ENCODE measurements around the gene C2CD4C.
"Not testable (repeated sequence)": the region's sequence is repeated elsewhere in the genome, so short reads cannot be mapped to it uniquely, and the experiment has no call there.

Gene C2CD4C

GRCh38 chr19:438416-438958 lies 29.5 kb upstream of the C2CD4C start:
- no peak for DNase-seq (ENCODE audit: low read depth in 2 of 2)

- no peak for DNase-seq (ENCODE audit: low read depth in 2 of 2)
Measured at GRCh38 chr19:437041-437440, 28.1 kb upstream of the C2CD4C start.

DNA sequence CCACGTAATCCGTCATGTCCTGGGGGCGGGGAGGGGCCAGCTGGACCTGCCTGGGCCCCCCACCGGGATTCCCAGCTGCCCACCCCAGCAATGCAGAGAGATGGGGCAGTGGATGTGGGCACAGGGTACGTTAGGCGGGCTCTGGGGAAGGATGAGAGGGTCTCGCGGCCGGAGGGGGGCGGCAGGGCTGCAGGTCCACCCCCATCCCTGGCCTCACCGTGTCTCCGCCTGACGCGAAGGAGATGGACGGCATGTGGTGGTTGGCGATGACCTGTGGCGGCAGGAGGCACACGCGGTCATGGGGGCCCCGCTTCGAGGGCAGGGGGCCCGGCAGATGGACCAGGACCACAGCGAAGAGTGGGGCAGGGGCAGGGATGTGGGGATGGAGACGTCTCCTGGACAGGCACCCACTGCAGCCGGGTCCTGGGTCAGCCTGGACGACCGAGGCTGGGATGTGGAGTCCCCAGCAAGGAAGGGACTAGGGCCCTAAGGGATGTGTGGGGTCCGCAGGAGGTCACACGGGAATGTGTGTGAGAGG lies 27.5 kb upstream of the C2CD4C start:
- no peak for DNase-seq (ENCODE audit: low read depth in 2 of 2)

GRCh38 chr19:435707-436412 lies 26.9 kb upstream of the C2CD4C start:
- DNase-seq (ENCODE audit: low read depth in 2 of 2), result no peak

DNA sequence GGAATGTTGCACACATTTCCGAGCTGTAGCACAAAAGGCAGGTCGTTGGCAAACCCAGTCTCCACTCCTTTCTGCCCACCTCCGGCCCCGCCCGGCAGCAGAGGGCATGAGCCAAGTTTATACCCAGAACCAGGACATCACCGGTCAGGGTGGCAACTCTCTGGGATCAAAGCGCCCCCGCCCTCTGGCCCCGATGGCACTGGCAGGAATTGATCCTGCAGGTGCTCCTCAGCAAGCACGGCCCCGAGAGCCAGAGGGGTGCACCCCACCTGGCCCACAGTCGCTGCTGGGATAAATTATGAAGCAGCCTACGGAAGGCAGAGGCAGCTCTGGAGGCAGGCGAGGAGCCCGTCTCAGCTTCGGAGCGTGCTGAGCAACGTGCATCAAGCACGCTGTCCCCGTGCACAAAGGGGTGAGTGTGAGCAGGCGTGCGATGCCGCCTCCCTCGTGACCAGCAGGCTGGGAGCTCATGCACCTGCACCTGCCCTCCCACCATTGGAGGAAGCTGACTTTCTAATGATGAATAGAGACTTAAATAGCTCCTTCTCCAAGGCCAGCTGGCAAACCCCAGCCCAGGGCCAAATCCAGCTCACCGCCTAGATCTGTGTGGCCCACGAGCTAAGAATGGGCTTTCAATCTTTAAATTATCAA lies 26.2 kb upstream of the C2CD4C start:
- no peak for DNase-seq (ENCODE audit: low read depth in 2 of 2)

DNA sequence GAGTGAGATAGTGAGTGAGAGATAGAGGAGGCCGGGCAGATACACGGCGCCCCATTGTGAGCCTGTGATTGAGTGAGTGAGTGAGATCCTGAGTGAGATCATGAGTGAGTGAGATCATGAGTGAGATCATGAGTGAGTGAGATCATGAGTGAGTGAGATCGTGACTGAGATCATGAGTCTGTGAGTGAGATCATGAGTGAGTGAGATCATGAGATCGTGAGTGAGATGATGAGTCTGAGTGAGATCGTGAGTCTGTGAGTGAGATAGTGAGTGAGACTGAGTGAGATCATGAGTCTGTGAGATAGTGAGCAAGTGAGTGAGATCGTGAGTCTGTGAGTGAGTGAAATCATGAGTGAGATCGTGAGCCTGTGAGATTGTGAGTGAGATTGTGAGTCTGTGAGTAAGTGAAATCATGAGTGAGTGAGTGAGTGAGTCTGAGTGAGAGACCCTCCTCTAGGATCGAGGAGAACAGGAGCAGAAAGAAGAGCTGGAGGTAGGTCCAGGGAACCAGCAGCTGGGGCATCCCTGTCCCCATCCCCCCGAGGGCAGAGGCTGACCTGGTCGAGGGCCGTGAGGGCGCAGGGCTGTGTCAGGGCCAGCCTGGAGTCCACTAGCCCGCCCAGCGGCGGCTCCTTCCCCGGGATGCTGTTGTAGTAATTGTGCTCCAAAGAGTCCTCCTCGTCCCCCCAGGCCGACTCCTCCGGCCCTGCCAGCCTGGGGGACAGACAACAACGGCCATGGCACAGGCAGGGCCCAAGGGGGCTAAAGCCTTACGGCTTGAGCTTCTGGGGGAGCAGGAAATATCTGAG lies 25.4 kb upstream of the C2CD4C start:
- DNase-seq (ENCODE audit: low read depth in 2 of 2), result no peak

GRCh38 chr19:430701-431100 lies 21.8 kb upstream of the C2CD4C start:
- DNase-seq (ENCODE audit: low read depth in 2 of 2), result no peak

DNA sequence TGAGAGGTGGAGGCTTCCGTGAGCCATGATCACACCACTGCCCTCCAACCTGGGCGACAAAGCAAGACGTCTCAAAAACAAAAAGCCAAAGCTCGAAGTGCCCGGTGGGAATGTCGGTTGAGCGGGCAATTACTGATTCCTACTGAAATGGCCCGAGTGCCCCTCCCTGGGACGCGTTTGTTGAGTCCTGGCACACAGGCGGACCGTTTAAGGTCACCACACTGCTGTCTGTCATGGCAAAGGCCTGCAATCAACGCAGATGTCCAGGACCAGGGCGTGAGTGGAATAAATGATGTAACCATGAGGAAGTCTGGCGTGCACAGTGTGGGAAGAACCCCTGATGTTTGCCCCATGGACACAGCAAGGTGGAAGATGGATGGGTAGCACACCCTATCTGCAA lies 19.2 kb upstream of the C2CD4C start:
- DNase-seq (ENCODE audit: low read depth in 2 of 2), result no peak

- DNase-seq (ENCODE audit: low read depth in 2 of 2), result not testable (repeated sequence)
Measured at GRCh38 chr19:427675-428074, 18.7 kb upstream of the C2CD4C start.

GRCh38 chr19:426725-427445 lies 17.9 kb upstream of the C2CD4C start:
- DNase-seq (ENCODE audit: low read depth in 2 of 2), result no peak

DNA sequence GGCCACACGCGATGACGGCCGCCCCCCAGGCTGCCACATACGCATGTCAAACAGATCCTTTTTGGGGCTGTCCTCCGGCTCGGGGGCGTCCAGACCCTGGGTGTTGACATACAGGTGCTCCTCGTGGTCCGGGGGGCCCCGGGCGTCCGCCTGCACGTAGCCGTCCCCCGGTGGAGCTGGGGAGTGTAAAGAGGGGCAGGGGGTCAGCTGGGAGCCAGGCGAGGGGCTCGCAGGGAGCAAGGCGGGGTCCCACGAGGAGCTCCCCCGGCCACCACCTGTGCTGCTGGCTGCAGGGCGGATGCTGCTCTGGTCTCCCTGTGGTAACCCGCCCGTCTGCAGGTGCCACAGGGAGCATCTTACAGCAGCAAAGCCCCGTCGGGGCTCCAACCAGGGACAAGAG lies 16.1 kb upstream of the C2CD4C start:
- DNase-seq (ENCODE audit: low read depth in 2 of 2), result no peak

DNA sequence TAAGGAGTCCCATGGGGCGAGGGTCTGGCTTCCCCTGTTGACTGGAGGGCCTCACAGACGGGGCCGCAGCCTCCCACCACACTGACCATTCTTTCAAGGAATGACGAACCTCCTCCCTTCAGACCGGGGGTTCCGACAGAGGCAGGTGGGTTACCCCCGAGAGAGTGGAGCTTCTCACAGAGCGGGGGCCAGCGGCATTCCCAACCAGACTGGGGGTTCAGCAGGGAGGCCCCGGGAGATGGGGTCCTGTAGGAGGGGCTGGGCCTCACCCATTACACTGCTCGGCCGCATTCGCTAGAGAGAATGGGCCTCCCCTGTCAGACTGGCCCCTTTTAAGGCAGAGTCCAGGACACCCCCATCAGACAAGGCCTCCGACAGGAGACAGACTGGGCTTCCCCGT lies 15.6 kb upstream of the C2CD4C start:
- no peak for DNase-seq (ENCODE audit: low read depth in 2 of 2)

DNA sequence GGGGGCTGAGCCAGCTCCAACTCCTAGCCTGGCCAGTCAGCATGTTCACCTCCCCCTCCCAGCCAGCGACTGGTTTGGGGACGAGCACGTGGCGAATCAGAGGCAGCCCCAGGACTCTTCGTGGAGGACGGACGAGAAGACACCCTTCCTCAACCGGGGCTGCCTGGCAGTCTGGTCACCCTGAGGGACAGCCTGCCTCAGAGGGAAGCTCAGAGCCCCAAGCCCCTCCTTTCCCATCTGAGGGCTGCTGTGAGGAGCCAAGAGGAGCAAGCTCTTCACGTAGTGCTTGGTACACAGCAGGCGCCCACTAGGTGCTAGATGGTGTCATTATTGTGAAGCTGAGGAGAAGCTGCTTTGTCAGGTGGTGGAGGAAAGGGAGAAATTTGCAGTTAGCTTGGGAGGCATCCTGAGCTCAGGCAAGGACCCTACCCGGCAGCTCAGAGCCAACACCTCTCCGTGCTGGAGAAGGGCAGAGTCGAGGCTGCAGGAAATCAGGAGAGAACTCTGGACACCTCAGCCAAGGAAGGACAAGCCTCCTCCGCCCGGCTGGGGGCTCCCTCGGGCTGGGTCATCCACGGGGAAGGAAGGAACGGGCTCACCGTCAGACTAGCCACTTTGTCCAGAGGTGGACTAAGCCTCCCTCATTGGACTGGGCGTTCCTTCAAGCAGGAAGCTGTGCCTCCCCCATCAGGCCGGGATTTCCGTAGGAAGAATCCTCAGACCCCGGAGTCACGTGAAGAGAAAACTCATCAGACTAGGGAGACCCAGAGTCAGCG lies 14.9 kb upstream of the C2CD4C start:
- no peak for DNase-seq (ENCODE audit: low read depth in 2 of 2)

DNA sequence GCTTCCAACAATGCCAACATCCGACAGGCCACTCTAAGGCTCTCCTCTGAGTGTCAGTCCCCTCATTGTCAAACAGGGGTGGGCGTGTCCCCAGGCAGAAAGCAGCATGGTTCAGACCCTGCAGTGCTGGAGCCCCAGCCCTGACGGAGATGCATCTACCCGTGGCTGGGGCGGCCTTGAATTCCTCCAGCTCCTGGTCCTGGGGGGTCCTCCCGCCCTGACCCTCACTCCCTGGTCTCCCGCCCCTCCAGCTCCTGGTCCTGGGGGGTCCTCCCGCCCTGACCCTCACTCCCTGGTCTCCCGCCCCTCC lies 13.9 kb upstream of the C2CD4C start:
- DNase-seq (ENCODE audit: low read depth in 2 of 2), result not testable (repeated sequence)

DNA sequence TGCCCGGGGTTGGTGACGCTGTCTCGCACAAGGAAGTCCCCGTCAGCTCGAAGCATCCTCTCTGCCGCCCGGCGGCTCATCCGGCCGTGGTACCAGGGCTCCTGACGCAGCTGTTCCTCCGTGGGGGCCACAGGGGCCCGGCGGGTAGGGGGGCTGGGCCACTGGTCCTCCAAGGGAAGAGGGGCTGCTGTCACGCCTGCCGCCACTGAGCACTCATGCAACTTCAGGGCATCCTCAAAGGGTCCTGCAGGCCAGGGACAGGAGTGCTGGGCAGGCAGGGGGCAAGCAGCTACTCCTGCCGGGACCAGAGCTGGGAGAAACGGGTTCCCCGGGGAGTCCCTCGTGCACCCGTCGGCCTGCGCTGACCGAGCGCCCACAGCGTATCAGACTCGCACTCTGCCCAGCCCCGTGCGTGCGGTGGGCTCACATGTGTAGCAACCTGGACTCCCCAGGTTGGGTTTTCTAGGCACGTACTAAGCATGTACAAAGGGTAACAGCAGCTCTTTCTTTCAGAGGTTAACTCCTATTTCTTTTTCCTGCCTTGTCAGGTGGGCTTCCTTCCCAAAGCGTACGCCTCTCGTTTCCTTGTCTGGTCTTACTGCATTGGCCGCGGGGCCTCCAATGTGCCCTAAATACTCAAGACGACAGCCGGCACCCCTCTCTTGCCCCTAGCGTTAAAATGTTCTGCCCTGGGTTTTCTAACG lies 13.4 kb upstream of the C2CD4C start:
- DNase-seq (ENCODE audit: low read depth in 2 of 2), result no peak

DNA sequence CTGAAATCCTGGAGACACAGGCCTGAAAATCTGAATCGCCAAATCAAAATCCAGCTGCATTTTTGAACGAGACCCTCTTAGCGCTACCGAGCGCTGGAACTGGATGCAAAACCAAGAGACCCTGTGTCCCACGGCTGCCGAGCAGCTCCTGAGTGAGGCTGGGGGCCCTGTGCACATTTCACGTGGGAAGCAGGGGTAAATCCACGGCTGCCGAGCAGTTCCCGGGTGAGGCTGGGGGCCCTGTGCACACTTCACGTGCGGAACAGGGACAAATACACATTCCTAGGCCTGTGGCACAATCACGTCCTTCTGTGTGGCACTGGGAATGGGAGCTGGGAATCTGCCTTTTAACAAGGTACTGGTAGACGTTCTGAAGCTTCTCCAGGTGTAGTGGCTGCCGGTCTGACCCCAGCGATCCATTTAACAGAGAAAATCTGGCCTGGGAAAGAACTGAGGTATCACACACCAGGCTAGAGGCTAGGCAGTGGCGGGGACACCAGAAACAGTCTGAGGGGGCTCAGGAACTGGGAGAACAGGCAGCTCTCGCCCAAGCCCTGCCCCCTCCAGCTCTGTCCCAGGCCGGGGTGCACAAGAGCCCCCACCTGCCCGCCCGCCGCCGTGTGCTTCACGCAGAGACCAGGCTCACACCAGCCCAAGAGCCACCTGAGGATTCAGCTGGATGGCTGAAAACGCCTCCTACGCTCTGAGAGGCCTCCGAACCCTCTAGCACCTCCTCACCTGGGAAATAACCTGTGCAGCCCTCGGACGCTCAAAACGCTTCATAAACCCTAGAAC lies 11.0 kb upstream of the C2CD4C start:
- no peak for DNase-seq (ENCODE audit: low read depth in 2 of 2)

DNA sequence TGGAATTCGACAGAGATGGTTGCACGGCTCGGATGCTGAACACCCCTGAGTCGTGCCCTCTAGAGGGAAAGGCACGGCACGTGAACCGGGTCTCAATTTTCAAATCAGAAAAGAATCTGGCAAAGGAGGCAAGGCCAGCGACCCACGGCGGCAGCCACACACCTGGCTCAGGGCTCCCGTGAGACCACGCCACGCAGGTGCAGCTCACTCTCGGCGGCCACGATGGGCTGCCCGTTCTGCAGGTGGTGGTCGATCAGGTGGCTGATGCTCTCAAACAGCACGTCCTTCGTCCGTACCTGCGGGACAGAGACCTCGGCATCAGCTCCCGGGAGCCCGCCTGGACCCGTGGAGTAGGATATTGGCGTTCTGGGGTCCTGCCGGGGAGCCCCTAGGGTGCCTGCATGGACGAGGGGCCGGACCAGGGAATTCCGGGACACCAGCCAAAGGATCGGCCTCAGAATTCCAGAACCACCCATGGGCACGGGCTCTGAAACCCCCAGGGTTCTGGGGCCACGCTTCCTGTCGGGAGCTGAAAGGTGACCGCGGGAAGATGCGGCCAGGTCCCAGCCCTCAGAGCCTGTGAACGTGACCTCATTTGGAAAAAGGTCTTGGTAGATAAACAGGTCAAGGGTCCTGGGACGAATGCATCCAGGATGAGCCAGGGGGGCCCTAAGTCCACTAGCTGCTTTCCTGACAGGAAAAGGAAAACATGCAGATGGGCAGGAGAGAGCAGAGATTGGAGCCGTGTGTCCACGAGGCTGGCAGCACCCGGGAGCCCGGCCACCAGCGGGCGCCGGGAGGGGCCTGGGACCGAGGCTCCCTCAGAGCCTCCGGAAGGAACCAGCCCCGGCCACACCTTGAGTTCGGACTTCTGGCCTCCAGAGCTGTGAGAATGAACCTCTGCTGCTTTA lies 10.1 kb upstream of the C2CD4C start:
- DNase-seq (ENCODE audit: low read depth in 2 of 2), result no peak

GRCh38 chr19:416416-416815 lies 7.5 kb upstream of the C2CD4C start:
- no peak for DNase-seq (ENCODE audit: low read depth in 2 of 2)

DNA sequence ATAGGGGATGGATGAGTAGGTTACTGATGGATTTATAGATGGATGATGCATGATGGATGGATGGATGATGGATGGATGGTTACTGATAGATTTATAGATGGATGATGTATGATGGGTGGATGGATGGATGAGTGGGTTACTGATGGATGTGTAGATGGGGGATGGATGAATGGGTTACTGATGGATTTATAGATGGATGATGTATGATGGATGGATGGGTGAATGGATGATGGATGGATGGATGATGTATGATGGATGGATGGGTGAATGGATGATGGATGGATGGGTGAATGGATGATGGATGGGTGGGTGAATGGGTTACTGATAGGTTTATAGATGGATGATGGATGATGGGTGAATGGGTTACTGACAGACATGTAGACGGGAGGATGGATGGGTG lies 6.3 kb upstream of the C2CD4C start:
- DNase-seq (ENCODE audit: low read depth in 2 of 2), result no peak
